IMR-90 (cell line): ENCODE measurements around the gene SLC23A3. TPM values are rescaled to one million over a fixed set of nuclear protein-coding genes. Genes with fewer than 3 reads are reported as not detected.
"Not testable (repeated sequence)": the region's sequence is repeated elsewhere in the genome, so short reads cannot be mapped to it uniquely, and the experiment has no call there.

Experiments used
- ATAC-seq: fragments of 200-7000 bp; cut with Tn5 transposase; 2 replicates; pipeline ENCODE4 v1.9.1; 2020; ENCODE audit warnings: low read depth, mild to moderate bottlenecking, moderate library complexity
- BruUV-seq: library from RNA; stranded (reverse); fragments of 400-500 nt; replicated peaks from 2 replicates; lab custom pipeline; 2021; lab: Mats Ljungman, UMichigan
- CTCF ChIA-PET: fragments of 300-600 bp; formaldehyde crosslinking; extraction: SDS; loops from one replicate; lab custom pipeline; 2021; ENCODE audit warnings: antibody characterized with exemption; lab: Yijun Ruan, JAX
- POLR2A ChIA-PET: fragments of 300-600 bp; sonication (Branson Sonifier 250); formaldehyde crosslinking; loops from one replicate; lab custom pipeline; 2022; ENCODE audit warnings: antibody characterized with exemption; ENCODE audit not compliant: unreplicated experiment; lab: Charles Lee
- DNase-seq: peaks from one replicate; pipeline ENCODE4 v3.0.0; 2013
- H2AFZ ChIP-seq: replicated peaks from 2 replicates; pipeline ENCODE3; 2013; ENCODE audit warnings: low read length, mild to moderate bottlenecking; ENCODE audit not compliant: poor library complexity
- H2AK5ac ChIP-seq: 2 replicates; pipeline ENCODE4 v1.6.1; 2013; ENCODE audit warnings: low read depth, low read length, inconsistent platforms
- H2AK9ac ChIP-seq: replicated peaks from 2 replicates; pipeline ENCODE3; 2013; ENCODE audit warnings: mild to moderate bottlenecking, low read depth, low read length, moderate library complexity; ENCODE audit not compliant: poor library complexity
- H2BK120ac ChIP-seq: 2 replicates; pipeline ENCODE4 v1.6.1; 2013; ENCODE audit warnings: low read depth, low read length, inconsistent platforms
- H2BK15ac ChIP-seq: 3 replicates; pipeline ENCODE4 v1.6.1; 2013; ENCODE audit warnings: low read depth, low read length, inconsistent platforms
- H2BK20ac ChIP-seq: 2 replicates; pipeline ENCODE4 v1.6.1; 2013; ENCODE audit warnings: low read depth, mild to moderate bottlenecking, inconsistent platforms, low read length, moderate library complexity
- H2BK5ac ChIP-seq: 2 replicates; pipeline ENCODE4 v1.6.1; 2013; ENCODE audit warnings: mild to moderate bottlenecking, low read depth, low read length, inconsistent platforms; ENCODE audit not compliant: poor library complexity, severe bottlenecking
- H3K14ac ChIP-seq: replicated peaks from 2 replicates; pipeline ENCODE4 v1.6.1; 2013; ENCODE audit warnings: low read depth, low read length, inconsistent platforms
- H3K18ac ChIP-seq: 2 replicates; pipeline ENCODE4 v1.6.1; 2013; ENCODE audit warnings: low read depth, low read length, control low read depth
- H3K23ac ChIP-seq: 2 replicates; pipeline ENCODE4 v1.6.1; 2013; ENCODE audit warnings: low read depth, low read length, inconsistent platforms
- H3K27ac ChIP-seq: 2 replicates; pipeline ENCODE4 v1.5.1; 2013; ENCODE audit warnings: mild to moderate bottlenecking, control low read depth, low read length; ENCODE audit not compliant: insufficient read depth
- H3K27me3 ChIP-seq: 2 replicates; pipeline ENCODE4 v1.6.1; 2013; ENCODE audit warnings: low read length; ENCODE audit not compliant: control insufficient read depth, insufficient read depth
- H3K36me3 ChIP-seq: 2 replicates; pipeline ENCODE4 v1.6.1; 2013; ENCODE audit warnings: low read length, mixed read lengths; ENCODE audit not compliant: control insufficient read depth, insufficient read depth
- H3K4ac ChIP-seq: 2 replicates; pipeline ENCODE4 v1.6.1; 2013; ENCODE audit warnings: low read depth, low read length, inconsistent platforms
- H3K4me1 ChIP-seq: 2 replicates; pipeline ENCODE4 v1.6.1; 2013; ENCODE audit warnings: low read length, mixed read lengths; ENCODE audit not compliant: control insufficient read depth, insufficient read depth
- H3K4me2 ChIP-seq: 2 replicates; pipeline ENCODE4 v1.6.1; 2013; ENCODE audit warnings: low read depth, mild to moderate bottlenecking, control low read depth, low read length, moderate library complexity
- H3K4me3 ChIP-seq: 2 replicates; pipeline ENCODE4 v1.5.1; 2013; ENCODE audit warnings: low read depth, mild to moderate bottlenecking, control low read depth, low read length, moderate library complexity; ENCODE audit not compliant: insufficient read depth
- H3K56ac ChIP-seq: 2 replicates; pipeline ENCODE4 v1.6.1; 2013; ENCODE audit warnings: low read length, inconsistent platforms; ENCODE audit not compliant: insufficient read depth; ENCODE audit errors: extremely low read depth
- H3K79me1 ChIP-seq, 2 experiments: 2 replicates each; pipeline ENCODE4 v1.6.1; 2013; ENCODE audit warnings: low read length in 2 of 2, inconsistent platforms in 1 of 2, low read depth in 1 of 2
- H3K9ac ChIP-seq: 2 replicates; pipeline ENCODE4 v1.6.1; 2013; ENCODE audit warnings: low read depth, low read length, control low read depth
- H3K9me1 ChIP-seq: 2 replicates; pipeline ENCODE4 v1.6.1; 2013; ENCODE audit warnings: low read length, inconsistent platforms; ENCODE audit not compliant: insufficient read depth
- H3K9me3 ChIP-seq: 2 replicates; pipeline ENCODE4 v1.6.1; 2013; ENCODE audit warnings: low read length; ENCODE audit not compliant: control insufficient read depth, insufficient read depth
- H4K20me1 ChIP-seq: 2 replicates; pipeline ENCODE4 v1.6.1; 2013; ENCODE audit warnings: low read length, inconsistent platforms; ENCODE audit not compliant: insufficient read depth
- H4K5ac ChIP-seq: 2 replicates; pipeline ENCODE4 v1.6.1; 2013; ENCODE audit warnings: mild to moderate bottlenecking, low read depth, low read length, control low read depth
- H4K8ac ChIP-seq, 2 experiments: 2 replicates each; pipeline ENCODE4 v1.6.1; 2013; ENCODE audit warnings: low read depth in 2 of 2, low read length in 2 of 2, control low read depth in 1 of 2, inconsistent platforms in 1 of 2
- H4K91ac ChIP-seq: 2 replicates; pipeline ENCODE4 v1.6.1; 2013; ENCODE audit warnings: low read depth, low read length, inconsistent platforms; ENCODE audit not compliant: insufficient read depth
- WGBS, 2 experiments: methylation state at CpG; one replicate each; pipeline versions ENCODE4 v1.1.5 to v1.1.7; 2013; ENCODE audit warnings: missing lambda C conversion rate in 2 of 2; ENCODE audit not compliant: insufficient read length in 1 of 2; ENCODE audit errors: extremely low coverage in 2 of 2; 5-methylcytosine and 5-hydroxymethylcytosine counted together
- dilution Hi-C: fragments of 300-500 bp; cut with HindIII; formaldehyde crosslinking; loops from one replicate; pipeline ENCODE4 v1.14.3; 2018; ENCODE audit warnings: low sequenced_read_pairs; ENCODE audit not compliant: unreplicated experiment
- in situ Hi-C: fragments of 300-500 bp; cut with MboI; formaldehyde crosslinking; loops from 3 replicates; pipeline ENCODE4 v1.14.3; 2019; ENCODE audit warnings: low sequenced_read_pairs, inconsistent platforms, mixed read lengths
- intact Hi-C: fragments of 100-400 bp; cut with micrococcal nuclease; formaldehyde crosslinking; loops from 2 replicates; pipeline ENCODE4 v1.10.0; 2022
- polyA plus RNA-seq, 3 experiments: library from polyadenylated mRNA; depleted of rRNA; stranded (reverse); fragments of >200 nt; gene quantifications; 2 replicates each; pipeline ENCODE4 v1.2.3, GENCODE V29; 2012; ENCODE audit warnings: low replicate concordance in 1 of 3
- total RNA-seq: library from RNA; depleted of rRNA; stranded (reverse); fragments of >200 nt; gene quantifications from 2 replicates; pipeline ENCODE4 v1.2.3, GENCODE V29; 2012

Gene SLC23A3
- total and polyA plus RNA-seq, 2 of the 4 experiments (the other 2 are of a cell fraction), result 0.18 to 0.65 TPM

DNA sequence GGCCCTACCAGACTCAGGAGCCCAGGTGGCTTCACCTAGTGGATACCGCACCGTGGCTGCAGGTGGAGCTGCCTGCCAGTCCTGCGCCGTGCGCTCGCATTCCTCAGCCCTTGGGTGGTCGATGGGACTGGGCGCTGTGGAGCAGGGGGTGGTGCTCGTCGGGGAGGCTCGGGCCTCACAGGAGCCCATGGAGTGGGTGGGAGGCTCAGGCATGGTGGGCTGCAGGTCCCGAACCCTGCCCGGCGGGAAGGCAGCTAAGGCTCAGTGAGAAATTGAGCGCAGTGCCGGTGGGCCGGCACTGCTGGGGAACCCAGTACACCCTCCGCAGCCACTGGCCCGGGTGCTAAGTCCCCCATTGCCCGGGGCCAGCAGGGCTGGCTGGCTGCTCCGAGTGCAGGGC lies 31.5 kb upstream of the SLC23A3 start:
- H3K14ac ChIP-seq, H3K4ac ChIP-seq, POLR2A ChIA-PET, H2BK5ac ChIP-seq, H3K4me2 ChIP-seq, H3K4me1 ChIP-seq, H2AK9ac ChIP-seq, H3K18ac ChIP-seq, DNase-seq, H3K9me3 ChIP-seq, H3K79me1 ChIP-seq, H4K20me1 ChIP-seq, H2BK120ac ChIP-seq, H2AK5ac ChIP-seq, H2BK20ac ChIP-seq, BruUV-seq, CTCF ChIA-PET, H4K91ac ChIP-seq, H3K9ac ChIP-seq, dilution Hi-C loops, H3K27ac ChIP-seq, ATAC-seq, H3K23ac ChIP-seq, H3K56ac ChIP-seq, H4K8ac ChIP-seq, H3K9me1 ChIP-seq, in situ Hi-C loops, intact Hi-C loops, H2BK15ac ChIP-seq, H3K4me3 ChIP-seq, H3K36me3 ChIP-seq, H4K5ac ChIP-seq, H3K27me3 ChIP-seq, H2AFZ ChIP-seq: not testable (repeated sequence)
- WGBS, 2 experiments, result 100% methylated on average over 2 of the region's 21 CpGs; no CpG with 5 or more reads in 1 of the 2 experiments

DNA sequence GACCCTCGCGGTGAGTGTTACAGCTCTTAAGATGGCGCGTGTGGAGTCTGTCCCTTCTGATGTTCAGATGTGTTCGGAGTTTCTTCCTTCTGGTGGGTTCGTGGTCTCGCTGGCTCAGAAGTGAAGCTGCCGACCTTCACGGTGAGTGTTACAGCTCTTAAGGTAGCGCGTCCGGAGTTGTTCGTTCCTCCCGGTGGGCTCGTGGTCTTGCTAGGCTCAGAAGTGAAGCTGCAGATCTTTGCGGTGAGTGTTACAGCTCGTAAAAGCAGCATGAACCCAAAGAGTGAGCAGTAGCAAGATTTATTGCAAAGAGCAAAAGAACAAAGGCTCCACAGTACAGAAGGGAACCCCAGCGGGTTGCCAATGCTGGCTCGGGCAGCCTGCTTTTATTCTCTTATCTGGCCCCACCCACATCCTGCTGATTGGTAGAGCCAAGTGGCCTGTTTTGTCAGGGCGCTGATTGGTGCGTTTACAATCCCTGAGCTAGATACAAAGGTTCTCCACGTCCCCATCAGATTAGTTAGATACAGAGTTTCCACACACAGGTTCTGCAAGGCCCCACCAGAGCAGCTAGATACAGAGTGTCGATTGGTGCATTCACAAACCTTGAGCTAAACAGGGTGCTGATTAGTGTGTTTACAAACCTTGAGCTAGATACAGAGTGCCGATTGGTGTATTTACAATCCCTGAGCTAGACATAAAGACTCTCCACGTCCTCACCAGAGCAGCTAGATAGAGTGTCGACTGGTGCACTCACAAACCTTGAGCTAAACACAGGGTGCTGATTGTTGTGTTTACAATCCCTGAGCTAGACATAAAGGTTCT lies 30.9 kb upstream of the SLC23A3 start:
- H4K8ac ChIP-seq, intact Hi-C loops, H3K23ac ChIP-seq, H3K4ac ChIP-seq, H3K18ac ChIP-seq, H2AFZ ChIP-seq, H2BK20ac ChIP-seq, POLR2A ChIA-PET, H4K91ac ChIP-seq, BruUV-seq, CTCF ChIA-PET, in situ Hi-C loops, H3K9me1 ChIP-seq, H3K9me3 ChIP-seq, H3K56ac ChIP-seq, H2AK9ac ChIP-seq, dilution Hi-C loops, H3K79me1 ChIP-seq, H4K20me1 ChIP-seq, ATAC-seq, H3K14ac ChIP-seq, H3K9ac ChIP-seq, H2BK5ac ChIP-seq, H3K36me3 ChIP-seq, H3K27me3 ChIP-seq, H3K27ac ChIP-seq, H4K5ac ChIP-seq, H3K4me1 ChIP-seq, H2AK5ac ChIP-seq, H3K4me2 ChIP-seq, DNase-seq, H2BK15ac ChIP-seq, H2BK120ac ChIP-seq, H3K4me3 ChIP-seq: not testable (repeated sequence)
- WGBS, 2 experiments, result 88% methylated on average over 14 of the region's 26 CpGs; no CpG with 5 or more reads in 1 of the 2 experiments
